ENCODE data around the gene MLLT3. TPM values are rescaled to one million over a fixed set of nuclear protein-coding genes. Genes with fewer than 3 reads are reported as not detected.

The MLLT3 gene
- total RNA-seq, 2 donors from 2014 or later = 37.2 to 47.1 TPM

GRCh38 chr9:20349568-20349967, 272.7 kb downstream of the MLLT3 start:
- H3K4me1 Mint-ChIP-seq = no peaks in the 10 kb centered on the region
- H3K4me3 Mint-ChIP-seq = no peak overlapping the region
- no peaks in the 10 kb centered on the region for H3K27me3 Mint-ChIP-seq
- H3K9me3 ChIP-seq (ENCODE audit: control insufficient read depth, low read length, poor library complexity, severe bottlenecking) = no peaks in the 10 kb centered on the region
- H3K27ac Mint-ChIP-seq = no peak overlapping the region
- H3K36me3 Mint-ChIP-seq (ENCODE audit: low read depth) = peaks cover 2% of the 10 kb centered on the region
- DNase-seq (no peak), ATAC-seq (no peak)

- no peak for ATAC-seq
- no peaks in the 10 kb centered on the region for H3K9me3 ChIP-seq (ENCODE audit: control insufficient read depth, low read length, poor library complexity, severe bottlenecking)
- H3K36me3 Mint-ChIP-seq (ENCODE audit: low read depth) = no peaks in the 10 kb centered on the region
- no peak overlapping the region for H3K27ac Mint-ChIP-seq
- H3K4me1 Mint-ChIP-seq = peaks cover 4% of the 10 kb centered on the region
- DNase-seq = no peak
- no peak overlapping the region for H3K4me3 Mint-ChIP-seq
- no peaks in the 10 kb centered on the region for H3K27me3 Mint-ChIP-seq
Measured at GRCh38 chr9:20343325-20343724, 279.0 kb downstream of the MLLT3 start.

DNA sequence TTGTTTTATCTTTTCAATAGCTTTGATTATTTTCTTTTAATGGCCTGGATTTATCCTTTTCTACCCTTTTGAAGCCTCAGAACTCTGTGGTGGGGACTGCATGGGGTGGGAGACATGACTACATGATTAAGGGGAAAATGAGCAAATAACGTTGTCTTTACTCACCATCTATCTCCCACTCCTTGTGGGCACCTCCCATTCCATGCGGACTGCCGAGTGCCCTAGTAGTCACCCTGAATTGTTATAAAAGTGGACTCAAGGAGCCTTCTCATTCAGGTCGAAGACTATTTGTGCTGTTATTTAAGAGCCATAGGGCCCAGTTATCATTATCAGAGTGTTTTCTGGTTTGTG, 281.8 kb downstream of the MLLT3 start:
- no peaks in the 10 kb centered on the region for H3K9me3 ChIP-seq (ENCODE audit: control insufficient read depth, low read length, poor library complexity, severe bottlenecking)
- no peaks in the 10 kb centered on the region for H3K27me3 Mint-ChIP-seq
- no peak for DNase-seq
- H3K36me3 Mint-ChIP-seq (ENCODE audit: low read depth) = no peaks in the 10 kb centered on the region
- H3K4me1 Mint-ChIP-seq = peaks cover 13% of the 10 kb centered on the region
- peak overlapping the region; percentile 24 for H3K27ac Mint-ChIP-seq
- ATAC-seq = no peak
- H3K4me3 Mint-ChIP-seq = no peak overlapping the region

DNA sequence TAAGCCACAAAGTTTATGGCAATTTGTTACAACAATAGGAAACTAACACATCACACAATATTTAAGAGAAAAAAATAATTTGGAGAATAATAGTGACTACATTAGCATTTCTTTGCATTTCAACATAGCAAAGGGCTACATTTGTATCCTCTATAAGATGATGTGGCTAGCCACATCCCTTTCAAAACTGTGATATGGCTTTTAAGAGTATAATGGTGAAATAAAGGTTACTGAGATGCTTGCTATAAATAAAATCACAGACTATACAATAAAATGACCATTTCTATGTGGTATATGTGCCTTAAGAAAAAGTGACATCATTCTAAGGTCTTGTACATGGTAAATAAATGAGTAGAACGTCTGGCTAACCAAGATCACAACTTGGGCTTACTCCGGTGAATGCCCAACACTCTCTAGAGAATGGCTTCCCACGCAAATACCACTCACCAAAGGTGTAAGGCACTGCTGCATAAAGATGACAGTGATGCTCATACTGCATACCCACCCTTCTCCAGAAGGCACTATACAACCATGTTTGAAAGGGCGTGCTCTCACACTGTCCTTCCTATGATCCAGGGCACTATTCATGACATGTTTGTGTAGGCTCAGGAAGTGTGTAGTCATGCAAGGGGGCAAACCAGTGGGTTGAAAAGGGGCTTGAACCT, 286.5 kb downstream of the MLLT3 start:
- H3K4me1 Mint-ChIP-seq = peaks cover 20% of the 10 kb centered on the region
- no peak for ATAC-seq

GRCh38 chr9:20333991-20334390, 288.3 kb downstream of the MLLT3 start:
- Mint-ChIP-seq H3K27me3 (no peaks in the 10 kb centered on the region), H3K4me1 (peaks cover 21% of the 10 kb centered on the region)

More for the DNA sequence above, 286.5 kb downstream of the MLLT3 start:
- Mint-ChIP-seq H3K27me3 (no peaks in the 10 kb centered on the region), H3K4me3 (no peak overlapping the region), H3K36me3 (ENCODE audit: low read depth) (no peaks in the 10 kb centered on the region), H3K27ac (no peak overlapping the region)
- H3K9me3 ChIP-seq (ENCODE audit: control insufficient read depth, low read length, poor library complexity, severe bottlenecking) = no peaks in the 10 kb centered on the region
- DNase-seq = no peak

DNA sequence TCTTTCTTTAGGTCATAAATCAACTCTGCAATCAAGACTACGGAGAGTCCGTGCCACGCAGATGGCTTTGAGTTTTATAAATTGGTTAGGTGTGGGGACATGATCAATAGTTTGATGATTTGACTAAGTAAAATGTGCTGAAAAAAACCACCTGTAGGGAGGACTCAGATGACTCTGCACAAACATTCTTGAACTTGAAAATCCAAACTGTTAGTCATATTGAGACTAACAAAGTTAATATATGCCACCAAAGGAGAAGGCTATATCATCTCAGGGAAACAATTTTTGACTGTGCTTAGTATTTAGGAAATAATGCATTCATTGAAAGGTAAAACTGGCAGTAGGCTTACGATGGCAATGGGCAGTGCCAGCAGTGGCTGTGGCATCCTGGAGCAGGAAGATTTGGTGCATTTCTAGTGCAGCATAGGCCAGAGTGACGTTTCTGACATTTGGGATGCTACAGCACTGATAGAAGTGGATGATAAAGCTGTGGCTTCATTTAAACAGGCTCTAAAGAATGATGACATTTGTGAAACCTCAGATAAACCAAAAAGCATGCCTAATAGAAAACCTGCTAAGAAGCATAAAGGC, 291.1 kb downstream of the MLLT3 start:
- no peak for ATAC-seq
- Mint-ChIP-seq H3K4me1 (peaks cover 15% of the 10 kb centered on the region), H3K27me3 (no peaks in the 10 kb centered on the region), H3K36me3 (ENCODE audit: low read depth) (no peaks in the 10 kb centered on the region), H3K4me3 (no peak overlapping the region), H3K27ac (no peak overlapping the region)
- no peak for DNase-seq
- no peaks in the 10 kb centered on the region for H3K9me3 ChIP-seq (ENCODE audit: control insufficient read depth, low read length, poor library complexity, severe bottlenecking)

More at GRCh38 chr9:20333991-20334390, 288.3 kb downstream of the MLLT3 start:
- Mint-ChIP-seq H3K27ac (no peak overlapping the region), H3K36me3 (ENCODE audit: low read depth) (no peaks in the 10 kb centered on the region), H3K4me3 (no peak overlapping the region)
- ATAC-seq = no peak
- H3K9me3 ChIP-seq (ENCODE audit: control insufficient read depth, low read length, poor library complexity, severe bottlenecking) = no peaks in the 10 kb centered on the region
- DNase-seq = no peak

DNA sequence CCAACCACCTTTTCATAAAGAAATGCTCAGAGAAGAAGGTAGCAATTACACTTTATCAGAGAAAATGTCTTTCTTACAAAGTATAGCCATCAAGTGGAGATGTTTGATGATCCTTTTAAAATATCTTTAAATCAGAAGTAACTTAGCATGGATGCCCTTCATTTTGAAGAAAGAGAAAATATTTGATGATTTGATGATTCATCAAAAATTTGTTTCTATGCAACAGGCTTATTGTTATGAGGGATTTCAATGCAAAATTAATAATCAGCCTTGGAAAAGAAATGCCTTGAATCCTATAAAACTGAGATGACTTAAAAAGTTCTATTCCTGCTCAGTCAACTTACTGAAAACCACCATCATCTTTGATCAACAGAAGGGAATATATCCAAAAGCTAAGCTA, 291.6 kb downstream of the MLLT3 start:
- H3K4me3 Mint-ChIP-seq = no peak overlapping the region
- ATAC-seq = no peak
- H3K27ac Mint-ChIP-seq = no peak overlapping the region
- H3K9me3 ChIP-seq (ENCODE audit: control insufficient read depth, low read length, poor library complexity, severe bottlenecking) = no peaks in the 10 kb centered on the region
- no peaks in the 10 kb centered on the region for H3K36me3 Mint-ChIP-seq (ENCODE audit: low read depth)
- no peak for DNase-seq
- H3K27me3 Mint-ChIP-seq = no peaks in the 10 kb centered on the region
- peaks cover 12% of the 10 kb centered on the region for H3K4me1 Mint-ChIP-seq

GRCh38 chr9:20326516-20326915, 295.8 kb downstream of the MLLT3 start:
- ATAC-seq = no peak
- H3K4me1 Mint-ChIP-seq = peaks cover 16% of the 10 kb centered on the region
- H3K36me3 Mint-ChIP-seq (ENCODE audit: low read depth) = no peaks in the 10 kb centered on the region
- no peak for DNase-seq
- H3K27me3 Mint-ChIP-seq = no peaks in the 10 kb centered on the region
- no peaks in the 10 kb centered on the region for H3K9me3 ChIP-seq (ENCODE audit: control insufficient read depth, low read length, poor library complexity, severe bottlenecking)
- no peak overlapping the region for H3K4me3 Mint-ChIP-seq
- H3K27ac Mint-ChIP-seq = no peak overlapping the region

- Mint-ChIP-seq H3K27ac (no peak overlapping the region), H3K4me3 (no peak overlapping the region), H3K4me1 (peaks cover 23% of the 10 kb centered on the region), H3K27me3 (no peaks in the 10 kb centered on the region), H3K36me3 (ENCODE audit: low read depth) (no peaks in the 10 kb centered on the region)
- DNase-seq (no peak), ATAC-seq (no peak)
- no peaks in the 10 kb centered on the region for H3K9me3 ChIP-seq (ENCODE audit: control insufficient read depth, low read length, poor library complexity, severe bottlenecking)
Measured at GRCh38 chr9:20325008-20325407, 297.3 kb downstream of the MLLT3 start.

GRCh38 chr9:20322212-20322611, 300.1 kb downstream of the MLLT3 start:
- no peaks in the 10 kb centered on the region for H3K9me3 ChIP-seq (ENCODE audit: control insufficient read depth, low read length, poor library complexity, severe bottlenecking)
- Mint-ChIP-seq H3K4me1 (peaks cover 31% of the 10 kb centered on the region), H3K36me3 (ENCODE audit: low read depth) (no peaks in the 10 kb centered on the region), H3K27me3 (no peaks in the 10 kb centered on the region), H3K27ac (peak overlapping the region; percentile 91), H3K4me3 (peak overlapping the region; percentile 81)
- ATAC-seq (no peak), DNase-seq (no peak)

DNA sequence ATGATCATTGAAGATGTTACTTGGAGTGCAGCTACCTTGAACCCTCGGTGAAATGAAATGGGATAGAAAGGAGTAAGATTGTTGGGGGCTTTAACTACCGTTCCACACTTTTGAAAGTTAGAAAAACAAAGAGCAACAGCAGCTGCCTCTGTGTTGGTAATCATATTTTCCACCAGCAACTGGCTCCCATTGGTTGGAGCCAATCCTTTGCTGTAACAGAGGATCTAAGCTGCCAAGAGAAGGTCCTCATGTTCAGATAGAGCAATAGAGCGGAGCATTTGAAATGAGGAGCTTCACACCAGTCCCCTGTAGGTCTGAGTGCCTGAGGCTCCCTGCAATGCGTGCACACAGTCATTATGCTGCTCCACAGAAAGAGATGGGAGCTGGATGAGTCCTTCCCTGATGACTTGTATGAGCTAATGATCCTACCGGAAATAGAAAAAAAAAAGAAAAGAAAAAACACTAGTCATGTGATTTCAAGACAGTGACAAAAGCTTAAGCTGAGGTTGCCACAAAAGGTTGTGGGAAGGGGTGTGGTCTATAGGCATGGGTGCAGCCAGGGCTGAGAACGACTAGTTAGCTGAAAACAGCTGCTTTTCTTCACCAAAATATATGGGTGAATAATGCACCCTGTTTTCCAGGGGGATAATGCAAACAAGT, 300.7 kb downstream of the MLLT3 start:
- Mint-ChIP-seq H3K27me3 (no peaks in the 10 kb centered on the region), H3K36me3 (ENCODE audit: low read depth) (no peaks in the 10 kb centered on the region), H3K4me3 (peak overlapping the region; percentile 81), H3K27ac (peak overlapping the region; percentile 91), H3K4me1 (peaks cover 34% of the 10 kb centered on the region)
- no peaks in the 10 kb centered on the region for H3K9me3 ChIP-seq (ENCODE audit: control insufficient read depth, low read length, poor library complexity, severe bottlenecking)
- peak; percentile 95 for ATAC-seq
- DNase-seq = peak in 1 of 3 donors; percentile 14

DNA sequence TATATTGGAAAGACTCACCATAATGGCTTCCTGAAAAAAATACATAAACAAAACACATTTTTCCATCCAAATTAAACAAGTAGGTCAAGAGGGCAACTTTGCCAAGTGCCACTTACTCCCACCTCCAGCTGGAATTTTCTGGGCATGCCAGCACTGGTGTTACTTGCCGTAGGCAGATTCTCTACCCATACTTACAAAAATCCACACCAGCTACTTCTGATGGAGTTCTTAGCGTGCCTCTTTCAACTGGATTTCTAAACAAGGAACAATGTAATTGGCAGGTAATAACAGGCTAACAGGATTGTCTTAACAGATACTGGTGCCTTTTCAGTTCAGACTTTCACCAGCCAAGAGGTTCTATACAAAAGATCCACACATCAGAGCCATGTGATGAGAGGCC, 301.4 kb downstream of the MLLT3 start:
- peak overlapping the region; percentile 81 for H3K4me3 Mint-ChIP-seq

DNA sequence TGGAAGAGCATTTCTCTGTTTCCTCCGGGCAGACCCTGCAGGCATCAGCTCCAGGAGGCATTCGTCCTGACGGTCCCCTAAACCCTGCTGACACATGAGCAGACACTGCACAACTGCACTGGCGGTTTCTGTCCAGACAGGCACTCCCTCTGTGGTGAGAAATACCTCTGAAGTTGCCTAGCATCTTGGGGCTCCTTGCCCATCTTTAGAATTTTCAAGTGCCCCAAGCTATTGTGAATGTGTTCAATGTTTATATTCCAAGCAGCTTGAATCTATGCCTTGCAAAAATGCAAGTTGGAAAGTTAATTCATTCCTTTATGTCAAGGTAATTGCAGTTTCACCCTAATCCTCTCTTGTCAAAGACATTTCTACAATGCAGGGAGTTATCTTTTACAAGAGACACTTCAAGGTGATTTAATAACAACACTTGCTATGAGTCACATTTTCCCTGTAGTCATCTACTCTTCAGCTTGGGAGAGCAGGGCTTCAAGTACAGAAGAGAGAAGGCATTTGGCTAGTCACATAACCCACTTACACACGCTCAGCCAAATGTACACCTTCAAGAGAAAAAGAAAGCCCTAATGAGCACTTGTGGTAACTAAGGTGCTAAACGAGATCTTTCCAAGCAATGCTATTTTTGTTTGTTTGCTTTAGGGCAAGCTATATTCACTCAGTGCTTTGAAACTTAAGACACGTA, 302.5 kb downstream of the MLLT3 start:
- Mint-ChIP-seq H3K27ac (peak overlapping the region; percentile 91), H3K4me1 (peaks cover 46% of the 10 kb centered on the region), H3K36me3 (ENCODE audit: low read depth) (peaks cover 2% of the 10 kb centered on the region), H3K27me3 (no peaks in the 10 kb centered on the region), H3K4me3 (no peak overlapping the region)
- no peaks in the 10 kb centered on the region for H3K9me3 ChIP-seq (ENCODE audit: control insufficient read depth, low read length, poor library complexity, severe bottlenecking)
- DNase-seq (no peak), ATAC-seq (no peak)

More for the DNA sequence above, 301.4 kb downstream of the MLLT3 start:
- Mint-ChIP-seq H3K27me3 (no peaks in the 10 kb centered on the region), H3K4me1 (peaks cover 37% of the 10 kb centered on the region), H3K36me3 (ENCODE audit: low read depth) (peaks cover 2% of the 10 kb centered on the region), H3K27ac (peak overlapping the region; percentile 91)
- ATAC-seq (no peak), DNase-seq (no peak)
- H3K9me3 ChIP-seq (ENCODE audit: control insufficient read depth, low read length, poor library complexity, severe bottlenecking) = no peaks in the 10 kb centered on the region
